ENCODE data around the gene UNC5A. TPM values are rescaled to one million over a fixed set of nuclear protein-coding genes. Genes with fewer than 3 reads are reported as not detected.

The UNC5A gene
- total and polyA plus RNA-seq, 9 of the 15 experiments (the other 6 are each of a cell fraction or from before 2014, with no cell fraction given), result not detected

- TF ChIP-seq CHD7 (IDR thresholded peaks at IDR 0.05; ENCODE audit: low read depth, low read length), result no peak
- TF ChIP-seq USF1 (CRISPR knock-in tag; IDR thresholded peaks at IDR 0.05), result no peak
These were observed 17.6 kb upstream of the UNC5A start (continued) for GRCh38 chr5:176792655-176793342.
